GM12878 (cell line): ENCODE results near the gene RABL6. TPM values are rescaled to one million over a fixed set of nuclear protein-coding genes. Genes with fewer than 3 reads are reported as not detected.

Source experiments
- ATAC-seq: fragments of 200-7000 bp; cut with Tn5 transposase; 3 replicates; pipeline ENCODE4 v1.9.1; 2020; ENCODE audit warnings: mild to moderate bottlenecking, moderate library complexity
- BruUV-seq: library from RNA; stranded (reverse); fragments of 400-500 nt; replicated peaks from 2 replicates; lab custom pipeline; 2021; lab: Mats Ljungman, UMichigan
- CTCF ChIA-PET: fragments of 300-600 bp; sonication (Branson Sonifier 250); formaldehyde crosslinking; extraction: SDS; loops from one replicate; lab custom pipeline; 2021; ENCODE audit warnings: inconsistent platforms; lab: Yijun Ruan, JAX
- POLR2A ChIA-PET: fragments of 350-600 bp; formaldehyde crosslinking; extraction: SDS; loops from one replicate; lab custom pipeline; 2021; ENCODE audit warnings: inconsistent platforms; lab: Charles Lee
- RAD21 ChIA-PET: fragments of 300-600 bp; sonication (Branson Sonifier 250); formaldehyde crosslinking; loops from one replicate; lab custom pipeline; 2023; ENCODE audit warnings: antibody characterized with exemption; ENCODE audit not compliant: unreplicated experiment; lab: Charles Lee
- SMC1A ChIA-PET: fragments of 300-600 bp; sonication (Branson Sonifier 250); formaldehyde crosslinking; loops from one replicate; lab custom pipeline; 2023; ENCODE audit not compliant: unreplicated experiment, uncharacterized antibody; lab: Charles Lee
- DNase-seq: peaks from one replicate; pipeline ENCODE4 v3.0.0-alpha.2; 2011; ENCODE audit warnings: low read depth, low spot score
- FAIRE-seq: peaks from 3 replicates; lab custom pipeline; 2011; peaks lifted over from hg19 to GRCh38; lab: Jason Lieb, UNC
- H2AFZ ChIP-seq: 2 replicates; pipeline ENCODE4 v1.6.0; 2011; ENCODE audit warnings: low read depth, low read length, control low read depth; ENCODE audit not compliant: control insufficient read depth
- H3K27ac ChIP-seq: 2 replicates; pipeline ENCODE4 v1.5.1; 2011; ENCODE audit warnings: control low read depth; ENCODE audit not compliant: control insufficient read depth, insufficient read depth
- H3K27me3 ChIP-seq, 2 experiments: replicated peaks in 1 of 2; 2 replicates each; pipeline versions ENCODE4 v1.6.0 to v1.6.1; 2011; ENCODE audit warnings: low read length in 1 of 2; ENCODE audit not compliant: control insufficient read depth in 2 of 2, insufficient read depth in 2 of 2
- H3K36me3 ChIP-seq, 2 experiments: 2 replicates each; pipeline ENCODE4 v1.5.1; 2011; ENCODE audit warnings: low read length in 1 of 2; ENCODE audit not compliant: control insufficient read depth in 2 of 2, insufficient read depth in 2 of 2
- H3K4me1 ChIP-seq: 2 replicates; pipeline ENCODE4 v1.6.1; 2011; ENCODE audit warnings: mild to moderate bottlenecking, low read length, moderate library complexity, mixed read lengths; ENCODE audit not compliant: control insufficient read depth, insufficient read depth
- H3K4me2 ChIP-seq: 2 replicates; pipeline ENCODE4 v1.6.0; 2011; ENCODE audit warnings: control low read depth; ENCODE audit not compliant: control insufficient read depth, insufficient read depth
- H3K4me3 ChIP-seq: fragments of 200-600 bp; sonication (generic); 2 replicates; pipeline ENCODE4 v1.5.1; 2016
- H3K79me2 ChIP-seq: 2 replicates; pipeline ENCODE4 v1.6.0; 2011; ENCODE audit warnings: low read length; ENCODE audit not compliant: control insufficient read depth, insufficient read depth
- H3K9ac ChIP-seq: 2 replicates; pipeline ENCODE4 v1.8.0; 2011; ENCODE audit warnings: low read length, control low read depth, mixed read lengths; ENCODE audit not compliant: control insufficient read depth, insufficient read depth
- H3K9me3 ChIP-seq: replicated peaks from 3 replicates; pipeline ENCODE4 v1.5.1; 2011; ENCODE audit warnings: mild to moderate bottlenecking, low read length; ENCODE audit not compliant: control insufficient read depth, insufficient read depth
- H4K20me1 ChIP-seq: 2 replicates; pipeline ENCODE4 v1.6.0; 2011; ENCODE audit not compliant: control insufficient read depth, insufficient read depth
- NR2F1 ChIP-seq: fragments of 450-650 bp; conservative IDR thresholded peaks from 2 replicates; pipeline ENCODE4 v1.6.1; 2017; ENCODE audit warnings: mild to moderate bottlenecking
- POLR2A ChIP-seq: IDR thresholded peaks from 2 replicates; pipeline ENCODE4 v1.6.1; 2011; ENCODE audit warnings: low read depth, mild to moderate bottlenecking, low read length
- RAD21 ChIP-seq: IDR thresholded peaks from 2 replicates; pipeline ENCODE4 v1.6.1; 2011; ENCODE audit warnings: mild to moderate bottlenecking, low read depth, low read length, moderate library complexity; ENCODE audit not compliant: insufficient read depth
- RUNX3 ChIP-seq: IDR thresholded peaks from 2 replicates; pipeline ENCODE4 v1.6.1; 2012; ENCODE audit warnings: low read length, inconsistent platforms
- TCF12 ChIP-seq: IDR thresholded peaks from 2 replicates; pipeline ENCODE4 v1.6.1; 2011; ENCODE audit warnings: low read depth, mild to moderate bottlenecking, low read length
- TCF3 ChIP-seq: IDR thresholded peaks from 2 replicates; pipeline ENCODE4 v1.6.1; 2012; ENCODE audit warnings: low read depth, mild to moderate bottlenecking, low read length, borderline replicate concordance; ENCODE audit not compliant: insufficient read depth
- WGBS: methylation state at CpG from one replicate; pipeline ENCODE4 v1.1.6; 2016; ENCODE audit warnings: low lambda C conversion rate; ENCODE audit not compliant: insufficient replicate concordance, insufficient coverage; ENCODE audit errors: missing lambda C conversion rate; 5-methylcytosine and 5-hydroxymethylcytosine counted together
- in situ Hi-C: fragments of 300-500 bp; cut with MboI; formaldehyde crosslinking; loops from 9 replicates; pipeline ENCODE4 v1.14.3; 2018; ENCODE audit warnings: mixed read lengths
- intact Hi-C: fragments of 100-400 bp; cut with micrococcal nuclease; formaldehyde crosslinking; loops from one replicate; pipeline ENCODE4 v1.14.2; 2022; ENCODE audit not compliant: unreplicated experiment
- polyA plus RNA-seq, 11 experiments: library from polyadenylated mRNA; depleted of rRNA in 4 of 11; unstranded in 6 of 11; stranded (reverse) in 5 of 11; fragments of >200 nt; fragmentation: Nextera tagmentation in 4 of 11; fragmentation: Illumina TruSeq in 1 of 11; extraction: Ambion mirVana in 4 of 11; extraction: Trizol in 1 of 11; gene quantifications; 1 replicate in 1 of 11; 2 replicates in 10 of 11; pipeline versions ENCODE4 v1.2.1 to v1.2.3, GENCODE V29; 2011 to 2016; ENCODE audit warnings: inconsistent platforms in 2 of 11, missing spikeins in 2 of 11, low read depth in 1 of 11
- total RNA-seq, 4 experiments: library from RNA; depleted of rRNA in 3 of 4; stranded (reverse); fragments of >200 nt in 3 of 4; fragmentation: Illumina TruSeq in 1 of 4; extraction: Trizol in 1 of 4; gene quantifications; 2 replicates each; pipeline versions ENCODE4 v1.2.1 to v1.2.3, GENCODE V29; 2013 to 2021
- TF ChIP-seq, protein P1 (sequence below), 3 experiments: IDR thresholded peaks in 2 of 3; conservative IDR thresholded peaks in 1 of 3; 2 replicates each; pipeline ENCODE4 v1.5.1; 2011; ENCODE audit warnings: low read depth in 3 of 3, low read length in 3 of 3, mild to moderate bottlenecking in 3 of 3, control low read depth in 2 of 3, moderate library complexity in 2 of 3, inconsistent platforms in 1 of 3, mixed read lengths in 1 of 3; ENCODE audit not compliant: control insufficient read depth in 2 of 3, insufficient read depth in 1 of 3; ENCODE audit errors: extremely low read depth in 1 of 3

Gene RABL6
- total and polyA plus RNA-seq, 10 of the 15 experiments (the other 5 are each of a cell fraction or from before 2014, with no cell fraction given) = 1.4 to 134 (median 42.7) TPM

DNA sequence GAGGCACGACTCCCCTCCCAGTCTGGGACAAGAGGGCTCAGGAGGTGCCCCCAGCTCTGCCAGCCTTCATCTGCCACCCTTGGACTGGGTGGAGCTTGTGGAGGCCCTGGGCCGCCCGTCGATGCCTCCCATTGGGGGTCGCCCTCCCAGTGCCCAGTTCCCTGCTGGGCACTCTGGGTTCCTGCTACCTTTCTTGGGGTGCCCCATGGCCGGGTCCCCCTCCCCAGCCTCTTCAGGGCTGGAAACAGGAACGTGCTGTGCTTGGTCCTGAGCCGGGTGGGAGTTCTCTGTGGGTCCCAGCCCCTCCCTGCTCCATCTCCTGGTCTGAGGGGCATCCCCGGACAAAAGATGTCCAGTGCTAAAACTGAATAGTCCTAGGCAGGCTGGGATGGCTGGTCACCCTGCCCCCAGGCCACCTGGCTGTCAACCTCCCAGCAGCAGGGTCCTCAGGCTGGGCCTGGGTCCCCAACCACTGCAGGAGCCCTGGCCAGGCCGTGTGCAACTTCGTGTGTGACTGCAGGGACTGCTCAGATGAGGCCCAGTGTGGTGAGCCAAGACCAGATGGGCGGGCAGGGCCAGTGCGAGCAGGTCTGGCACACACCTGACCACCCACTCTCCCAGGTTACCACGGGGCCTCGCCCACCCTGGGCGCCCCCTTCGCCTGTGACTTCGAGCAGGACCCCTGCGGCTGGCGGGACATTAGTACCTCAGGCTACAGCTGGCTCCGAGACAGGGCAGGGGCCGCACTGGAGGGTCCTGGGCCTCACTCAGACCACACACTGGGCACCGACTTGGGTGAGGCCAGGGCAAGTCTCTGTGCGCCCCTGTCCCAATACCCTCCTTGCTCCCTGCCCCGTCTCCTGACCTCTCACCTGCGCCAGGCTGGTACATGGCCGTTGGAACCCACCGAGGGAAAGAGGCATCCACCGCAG, 45.2 kb downstream of the RABL6 start:
- no peak overlapping the region for H2AFZ ChIP-seq
- DNase-seq = no peak
- no peak overlapping the region for H3K9ac ChIP-seq
- peaks cover 7% of the 10 kb centered on the region for H3K4me1 ChIP-seq
- H4K20me1 ChIP-seq = no peaks in the 10 kb centered on the region; the same call in 1 of the 2 replicates
- H3K9me3 ChIP-seq = no peaks in the 10 kb centered on the region
- ChIA-PET RAD21 (no interaction called here), CTCF (no interaction called here), SMC1A (no interaction called here), POLR2A (no interaction called here)
- ATAC-seq = no peak
- in situ Hi-C loops = no loop called here
- no TSS peak for BruUV-seq
- H3K4me3 ChIP-seq = no peak overlapping the region
- intact Hi-C loops = loop anchor here (5.0 kb wide), 1 partner anchor 89 kb away; the partner anchor contains the start of gene FBXW5
- FAIRE-seq = no peak
- H3K27me3 ChIP-seq = no peaks in the 10 kb centered on the region
- peak; percentile 34; the same call in 1 of the 2 replicates for TF ChIP-seq POLR2A
- TF ChIP-seq TCF3 = no peak
- WGBS = 77% methylated on average over 29 of the region's 29 CpGs
- peaks cover 4 to 8% of the 10 kb centered on the region in 2 experiments; a peak in 3 of 4 replicates for H3K36me3 ChIP-seq
- H3K4me2 ChIP-seq = no peak overlapping the region
- peaks cover 10% of the 10 kb centered on the region; the same call in 1 of the 2 replicates for H3K79me2 ChIP-seq
- no peak overlapping the region for H3K27ac ChIP-seq

DNA sequence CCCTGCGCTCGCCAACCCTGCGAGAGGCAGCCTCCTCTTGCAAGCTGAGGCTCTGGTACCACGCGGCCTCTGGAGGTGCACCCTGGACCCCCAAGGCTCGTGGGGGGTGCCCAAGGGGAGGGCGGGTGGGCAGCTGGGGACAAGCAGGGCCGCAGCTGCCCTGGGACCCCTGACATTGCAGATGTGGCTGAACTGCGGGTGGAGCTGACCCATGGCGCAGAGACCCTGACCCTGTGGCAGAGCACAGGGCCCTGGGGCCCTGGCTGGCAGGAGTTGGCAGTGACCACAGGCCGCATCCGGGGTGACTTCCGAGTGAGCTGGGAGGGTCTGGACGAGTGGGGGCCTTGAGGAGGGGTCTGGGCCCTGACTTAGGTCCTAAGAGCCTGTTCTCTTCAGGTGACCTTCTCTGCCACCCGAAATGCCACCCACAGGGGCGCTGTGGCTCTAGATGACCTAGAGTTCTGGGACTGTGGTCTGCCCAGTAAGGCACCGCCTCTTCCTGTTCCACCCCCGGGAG, 45.9 kb downstream of the RABL6 start:
- Histone ChIP-seq H2AFZ (no peak overlapping the region), H3K27me3 (no peaks in the 10 kb centered on the region), H3K36me3 (peaks cover 4 to 8% of the 10 kb centered on the region in 2 experiments; a peak in 3 of 4 replicates), H3K4me2 (no peak overlapping the region), H3K4me3 (no peak overlapping the region), H3K27ac (no peak overlapping the region), H3K9ac (no peak overlapping the region), H3K9me3 (no peaks in the 10 kb centered on the region), H3K4me1 (peaks cover 7% of the 10 kb centered on the region), H4K20me1 (no peaks in the 10 kb centered on the region; the same call in 1 of the 2 replicates)
- no TSS peak for BruUV-seq
- POLR2A ChIA-PET = no interaction called here
- FAIRE-seq (no peak), ATAC-seq (peak; percentile 20), DNase-seq (no peak)
- CTCF ChIA-PET = no interaction called here
- SMC1A ChIA-PET = no interaction called here
- RAD21 ChIA-PET = no interaction called here
- in situ Hi-C loops = no loop called here
- intact Hi-C loops = loop anchor here (5.0 kb wide), 1 partner anchor 89 kb away; the partner anchor contains the start of gene FBXW5
- TF ChIP-seq NR2F1 (0 out of 2 replicates have a peak, but pooled peaks have one; percentile 14), POLR2A (peak; percentile 14; the same call in 1 of the 2 replicates), RUNX3 (peak; percentile 27; the same call in 1 of the 2 replicates), TCF12 (no peak), RAD21 (0 out of 2 replicates have a peak, but pooled peaks have one; percentile 30)
- TF ChIP-seq, protein P1, sequence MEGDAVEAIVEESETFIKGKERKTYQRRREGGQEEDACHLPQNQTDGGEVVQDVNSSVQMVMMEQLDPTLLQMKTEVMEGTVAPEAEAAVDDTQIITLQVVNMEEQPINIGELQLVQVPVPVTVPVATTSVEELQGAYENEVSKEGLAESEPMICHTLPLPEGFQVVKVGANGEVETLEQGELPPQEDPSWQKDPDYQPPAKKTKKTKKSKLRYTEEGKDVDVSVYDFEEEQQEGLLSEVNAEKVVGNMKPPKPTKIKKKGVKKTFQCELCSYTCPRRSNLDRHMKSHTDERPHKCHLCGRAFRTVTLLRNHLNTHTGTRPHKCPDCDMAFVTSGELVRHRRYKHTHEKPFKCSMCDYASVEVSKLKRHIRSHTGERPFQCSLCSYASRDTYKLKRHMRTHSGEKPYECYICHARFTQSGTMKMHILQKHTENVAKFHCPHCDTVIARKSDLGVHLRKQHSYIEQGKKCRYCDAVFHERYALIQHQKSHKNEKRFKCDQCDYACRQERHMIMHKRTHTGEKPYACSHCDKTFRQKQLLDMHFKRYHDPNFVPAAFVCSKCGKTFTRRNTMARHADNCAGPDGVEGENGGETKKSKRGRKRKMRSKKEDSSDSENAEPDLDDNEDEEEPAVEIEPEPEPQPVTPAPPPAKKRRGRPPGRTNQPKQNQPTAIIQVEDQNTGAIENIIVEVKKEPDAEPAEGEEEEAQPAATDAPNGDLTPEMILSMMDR (IDR thresholded peaks at IDR 0.05 in 2 of 3, conservative IDR thresholded peaks at IDR 0.05 in 1 of 3; ENCODE audit: control insufficient read depth in 2 of 3, extremely low read depth in 1 of 3, insufficient read depth in 1 of 3, low read depth in 3 of 3, low read length in 3 of 3) = peak; percentile 24 to 42 (median 42); a peak in 4 of 6 replicates
- TF ChIP-seq, all 136 proteins: peak for 5
- WGBS = 66% methylated on average over 17 of the region's 18 CpGs
- H3K79me2 ChIP-seq = peaks cover 7% of the 10 kb centered on the region; the same call in 1 of the 2 replicates
